Choroid plexus epithelial cell (primary cell): Measurements from ENCODE around the gene LRP1B.

Source experiments
- DNase-seq: peaks from one replicate; pipeline ENCODE4 v3.0.0-alpha.2; 2010; ENCODE audit warnings: low read depth
- H3K4me3 ChIP-seq: 2 replicates; pipeline ENCODE4 v1.5.1; 2011; ENCODE audit warnings: low read depth, mild to moderate bottlenecking, control low read depth, low read length, moderate library complexity
- TF ChIP-seq, protein P1 (sequence below): conservative IDR thresholded peaks from 2 replicates; pipeline ENCODE4 v1.5.1; 2011; ENCODE audit warnings: low read depth, mild to moderate bottlenecking, control low read depth, inconsistent platforms, low read length, moderate library complexity

Gene LRP1B

DNA sequence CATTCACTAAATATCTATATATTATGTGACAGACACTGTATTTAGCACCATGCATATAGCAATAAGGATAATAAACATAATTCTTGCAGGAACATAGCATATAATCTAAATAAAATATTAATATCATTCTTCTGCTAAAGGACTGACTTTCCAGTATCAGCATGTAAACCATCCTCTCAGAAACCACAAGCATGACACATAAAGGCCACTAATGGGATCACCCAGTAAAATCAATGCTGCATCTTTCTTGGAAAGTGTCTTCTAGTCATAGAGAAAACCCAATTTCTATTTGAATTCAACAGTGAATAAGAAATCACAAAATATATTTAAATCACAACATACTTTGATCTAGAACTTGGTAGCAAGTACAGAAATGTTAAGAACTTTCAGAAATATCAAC lies 5.8 kb upstream of the LRP1B start:
- no peak overlapping the region for H3K4me3 ChIP-seq
- TF ChIP-seq, protein P1, sequence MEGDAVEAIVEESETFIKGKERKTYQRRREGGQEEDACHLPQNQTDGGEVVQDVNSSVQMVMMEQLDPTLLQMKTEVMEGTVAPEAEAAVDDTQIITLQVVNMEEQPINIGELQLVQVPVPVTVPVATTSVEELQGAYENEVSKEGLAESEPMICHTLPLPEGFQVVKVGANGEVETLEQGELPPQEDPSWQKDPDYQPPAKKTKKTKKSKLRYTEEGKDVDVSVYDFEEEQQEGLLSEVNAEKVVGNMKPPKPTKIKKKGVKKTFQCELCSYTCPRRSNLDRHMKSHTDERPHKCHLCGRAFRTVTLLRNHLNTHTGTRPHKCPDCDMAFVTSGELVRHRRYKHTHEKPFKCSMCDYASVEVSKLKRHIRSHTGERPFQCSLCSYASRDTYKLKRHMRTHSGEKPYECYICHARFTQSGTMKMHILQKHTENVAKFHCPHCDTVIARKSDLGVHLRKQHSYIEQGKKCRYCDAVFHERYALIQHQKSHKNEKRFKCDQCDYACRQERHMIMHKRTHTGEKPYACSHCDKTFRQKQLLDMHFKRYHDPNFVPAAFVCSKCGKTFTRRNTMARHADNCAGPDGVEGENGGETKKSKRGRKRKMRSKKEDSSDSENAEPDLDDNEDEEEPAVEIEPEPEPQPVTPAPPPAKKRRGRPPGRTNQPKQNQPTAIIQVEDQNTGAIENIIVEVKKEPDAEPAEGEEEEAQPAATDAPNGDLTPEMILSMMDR = no peak
- DNase-seq = no peak

- DNase-seq = no peak
- TF ChIP-seq, protein P1 = no peak
- no peak overlapping the region for H3K4me3 ChIP-seq
Measured at GRCh38 chr2:142134911-142135310, 4.1 kb upstream of the LRP1B start.

DNA sequence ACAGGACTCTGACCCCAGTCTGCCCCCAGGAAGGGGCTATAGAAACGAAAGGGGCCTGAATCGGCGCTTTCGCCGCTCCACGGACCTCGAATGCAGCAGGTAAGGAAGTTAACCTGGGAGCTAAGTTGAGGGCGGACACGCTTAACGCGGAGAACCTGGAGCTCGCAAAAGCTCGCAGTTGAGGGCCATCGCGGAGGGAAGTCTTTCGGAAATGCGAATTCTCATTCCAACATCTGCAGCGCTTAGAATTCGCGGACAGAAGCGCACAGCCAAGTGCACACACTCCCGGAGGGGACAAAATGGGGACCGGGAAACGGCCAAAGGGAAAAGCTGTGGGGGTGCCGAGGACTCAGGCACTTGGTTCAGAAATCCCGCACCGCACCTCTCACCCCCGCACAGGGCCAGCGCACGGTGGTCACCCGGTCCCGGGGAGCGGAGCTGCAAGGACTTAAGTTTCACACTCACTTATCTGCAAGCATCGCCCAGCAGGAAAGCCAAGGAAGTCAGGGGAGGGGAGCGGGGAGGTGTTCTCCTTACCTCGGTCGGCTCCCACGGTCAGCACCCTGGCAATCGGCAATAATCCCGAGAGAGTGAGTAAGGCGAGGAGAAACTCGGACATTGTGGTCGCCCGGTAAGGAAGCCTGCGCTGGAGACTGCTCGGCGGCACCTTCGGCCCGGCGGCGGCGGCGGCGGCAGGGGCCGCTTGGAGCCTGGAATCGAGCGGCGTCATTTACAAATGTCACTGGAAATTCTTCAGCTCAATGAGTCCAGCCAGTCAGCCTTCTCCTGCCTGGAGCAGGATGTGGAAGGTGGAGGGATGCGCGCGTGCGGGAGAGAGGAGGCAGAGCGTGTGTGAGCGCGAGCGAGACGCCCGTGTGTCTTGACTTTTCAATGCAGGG lies 456 bp downstream of the LRP1B start:
- peak overlapping the region; percentile 68 for H3K4me3 ChIP-seq
- peak; percentile 82 for DNase-seq
- TF ChIP-seq, protein P1 = no peak

- TF ChIP-seq, protein P1 = no peak
- H3K4me3 ChIP-seq = no peak overlapping the region
- DNase-seq = no peak
Measured at GRCh38 chr2:142128105-142128504, 2.7 kb downstream of the LRP1B start.

DNA sequence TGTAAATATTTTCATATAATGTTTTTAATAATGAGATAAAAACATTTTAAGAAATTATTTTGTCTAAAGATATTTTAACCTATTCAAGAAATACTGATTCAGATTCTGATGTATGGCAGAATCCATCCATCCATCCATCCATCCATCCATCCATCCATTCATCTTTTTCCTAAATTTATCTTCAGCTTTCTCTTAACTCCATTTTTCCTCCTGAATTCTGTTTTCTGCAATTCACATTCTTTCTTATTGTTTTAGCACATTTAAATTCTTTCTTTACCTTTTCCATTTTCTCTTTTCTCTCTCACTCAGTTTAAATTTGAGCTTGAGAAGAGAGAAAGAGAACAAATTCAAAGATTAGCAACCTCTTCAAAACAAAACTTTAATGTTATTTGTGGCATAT lies 3.6 kb downstream of the LRP1B start:
- TF ChIP-seq, protein P1 = no peak

GRCh38 chr2:142124706-142125105 lies 6.1 kb downstream of the LRP1B start:
- no peak overlapping the region for H3K4me3 ChIP-seq
- TF ChIP-seq, protein P1 = no peak
- DNase-seq = no peak

More for the DNA sequence above, 3.6 kb downstream of the LRP1B start:
- H3K4me3 ChIP-seq = no peak overlapping the region
- DNase-seq = no peak

- no peak for DNase-seq
- H3K4me3 ChIP-seq = no peak overlapping the region
- TF ChIP-seq, protein P1 = no peak
Measured at GRCh38 chr2:142119347-142119746, 11.5 kb downstream of the LRP1B start.
